ENCODE measurements around the gene HDAC5.

- no peak for TF ChIP-seq POLR2AphosphoS5 (IDR thresholded peaks at IDR 0.05; ENCODE audit: borderline replicate concordance, low read depth, low read length)
- TF ChIP-seq FOXP2 (optimal IDR thresholded peaks at IDR 0.05; ENCODE audit: control extremely low read depth, extremely low read length, insufficient read depth), result no peak
These were observed 78.0 kb downstream of the HDAC5 start for GRCh38 chr17:44045486-44045885.
